ENCODE results near the gene PSMB7.

PSMB7 gene

GRCh38 chr9:124321416-124321815, 93.8 kb downstream of the PSMB7 start:
- H3K27ac ChIP-seq, result no peak overlapping the region
- no peak for TF ChIP-seq Cebpa-rat (IDR thresholded peaks at IDR 0.05)
- H3K4me1 ChIP-seq, result peaks cover 22% of the 10 kb centered on the region
- peaks cover 43% of the 10 kb centered on the region for H4K20me1 ChIP-seq
- H3K36me3 ChIP-seq, result peaks cover 82% of the 10 kb centered on the region
- H3K27me3 ChIP-seq, result no peaks in the 10 kb centered on the region
- H3K4me3 ChIP-seq, result no peak overlapping the region
- H3K9me3 ChIP-seq, result no peaks in the 10 kb centered on the region
- no peak overlapping the region for H3K9ac ChIP-seq
- H3K4me2 ChIP-seq, result no peak overlapping the region

- TF ChIP-seq Cebpa-rat (IDR thresholded peaks at IDR 0.05), result no peak
Measured at GRCh38 chr9:124320062-124320973, 94.9 kb downstream of the PSMB7 start.

GRCh38 chr9:124315882-124316281, 99.4 kb downstream of the PSMB7 start:
- Histone ChIP-seq H3K4me2 (no peak overlapping the region), H3K4me1 (0 out of 2 replicates have a peak, but pooled peaks cover 8% of the 10 kb centered on the region), H3K36me3 (peaks cover 96% of the 10 kb centered on the region), H3K9ac (no peak overlapping the region), H3K27me3 (no peaks in the 10 kb centered on the region), H3K4me3 (no peak overlapping the region), H3K9me3 (no peaks in the 10 kb centered on the region), H4K20me1 (peaks cover 69% of the 10 kb centered on the region), H3K27ac (no peak overlapping the region)
- no peak for TF ChIP-seq Cebpa-rat (IDR thresholded peaks at IDR 0.05)

More at GRCh38 chr9:124320062-124320973, 94.9 kb downstream of the PSMB7 start:
- Histone ChIP-seq H3K27me3 (no peaks in the 10 kb centered on the region), H4K20me1 (peaks cover 43% of the 10 kb centered on the region), H3K9me3 (no peaks in the 10 kb centered on the region), H3K27ac (no peak overlapping the region), H3K4me3 (no peak overlapping the region), H3K9ac (no peak overlapping the region), H3K4me1 (peaks cover 11% of the 10 kb centered on the region), H3K4me2 (no peak overlapping the region), H3K36me3 (peaks cover 91% of the 10 kb centered on the region)

- Histone ChIP-seq H3K4me3 (no peak overlapping the region), H3K4me1 (no peaks in the 10 kb centered on the region), H3K36me3 (peaks cover 100% of the 10 kb centered on the region), H4K20me1 (peaks cover 75% of the 10 kb centered on the region), H3K27me3 (no peaks in the 10 kb centered on the region), H3K9me3 (no peaks in the 10 kb centered on the region), H3K27ac (no peak overlapping the region), H3K9ac (no peak overlapping the region), H3K4me2 (no peak overlapping the region)
- TF ChIP-seq Cebpa-rat (IDR thresholded peaks at IDR 0.05), result no peak
Measured at GRCh38 chr9:124313940-124314339, 101.3 kb downstream of the PSMB7 start.

GRCh38 chr9:124312290-124313265, 102.7 kb downstream of the PSMB7 start:
- Histone ChIP-seq H3K27ac (no peak overlapping the region), H3K27me3 (no peaks in the 10 kb centered on the region), H3K4me2 (no peak overlapping the region), H3K4me3 (no peak overlapping the region), H3K9ac (no peak overlapping the region), H3K4me1 (no peaks in the 10 kb centered on the region), H4K20me1 (peaks cover 88% of the 10 kb centered on the region), H3K36me3 (peaks cover 100% of the 10 kb centered on the region), H3K9me3 (no peaks in the 10 kb centered on the region)
- no peak for TF ChIP-seq Cebpa-rat (IDR thresholded peaks at IDR 0.05)

GRCh38 chr9:124311283-124311682, 104.0 kb downstream of the PSMB7 start:
- no peaks in the 10 kb centered on the region for H3K9me3 ChIP-seq
- no peak overlapping the region for H3K27ac ChIP-seq
- no peak overlapping the region for H3K9ac ChIP-seq
- H3K4me2 ChIP-seq, result no peak overlapping the region
- H3K36me3 ChIP-seq, result peaks cover 94% of the 10 kb centered on the region
- no peak overlapping the region for H3K4me3 ChIP-seq
- peaks cover 12% of the 10 kb centered on the region for H3K4me1 ChIP-seq
- no peaks in the 10 kb centered on the region for H3K27me3 ChIP-seq
- H4K20me1 ChIP-seq, result peaks cover 94% of the 10 kb centered on the region
- TF ChIP-seq Cebpa-rat (IDR thresholded peaks at IDR 0.05), result no peak

- Histone ChIP-seq H3K9me3 (no peaks in the 10 kb centered on the region), H3K4me2 (no peak overlapping the region), H3K27me3 (no peaks in the 10 kb centered on the region), H3K4me1 (peaks cover 20% of the 10 kb centered on the region), H3K27ac (no peak overlapping the region), H3K4me3 (no peak overlapping the region), H3K9ac (no peak overlapping the region), H4K20me1 (peaks cover 94% of the 10 kb centered on the region), H3K36me3 (peaks cover 94% of the 10 kb centered on the region)
- TF ChIP-seq Cebpa-rat (IDR thresholded peaks at IDR 0.05), result no peak
Measured at GRCh38 chr9:124309667-124310084, 105.6 kb downstream of the PSMB7 start.

- Histone ChIP-seq H4K20me1 (peaks cover 99% of the 10 kb centered on the region), H3K27ac (0 out of 2 replicates have a peak overlapping the region, but pooled peaks have one; percentile 9), H3K4me2 (no peak overlapping the region), H3K27me3 (no peaks in the 10 kb centered on the region), H3K36me3 (peaks cover 94% of the 10 kb centered on the region), H3K4me3 (no peak overlapping the region), H3K4me1 (peaks cover 26% of the 10 kb centered on the region), H3K9ac (no peak overlapping the region), H3K9me3 (no peaks in the 10 kb centered on the region)
- TF ChIP-seq Cebpa-rat (IDR thresholded peaks at IDR 0.05), result no peak
Measured at GRCh38 chr9:124308606-124309491, 106.4 kb downstream of the PSMB7 start.

Data from BLaER1 (cell line).